ENCODE measurements around the gene TP73. TPM values are rescaled to one million over a fixed set of nuclear protein-coding genes. Genes with fewer than 3 reads are reported as not detected.

The TP73 gene
- total and polyA plus RNA-seq, 8 donors = 1.6 to 2.7 (median 2.0) TPM

DNA sequence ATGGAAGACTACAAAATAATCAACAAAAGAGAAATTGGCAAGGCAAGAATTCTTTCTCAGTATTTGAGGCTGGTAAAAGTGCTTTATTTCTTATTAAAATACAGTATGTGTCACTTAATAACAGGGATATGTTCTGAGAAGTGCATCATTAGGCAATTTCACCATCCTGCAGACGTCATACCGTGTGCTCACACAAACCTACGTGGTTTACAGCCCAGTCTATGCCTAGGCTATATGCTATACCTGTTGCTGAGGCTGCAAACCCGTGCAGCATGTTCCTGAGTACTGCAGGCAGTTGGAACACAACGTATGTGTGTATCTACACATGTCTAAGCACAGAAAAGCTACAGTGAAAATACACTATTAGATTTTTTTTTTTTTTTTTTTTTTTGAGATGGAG lies 97.2 kb downstream of the TP73 start:
- peaks cover 0 to 3% of the 10 kb centered on the region in 2 donors for H3K36me3 ChIP-seq
- ATAC-seq = no peak
- TF ChIP-seq, protein P1, sequence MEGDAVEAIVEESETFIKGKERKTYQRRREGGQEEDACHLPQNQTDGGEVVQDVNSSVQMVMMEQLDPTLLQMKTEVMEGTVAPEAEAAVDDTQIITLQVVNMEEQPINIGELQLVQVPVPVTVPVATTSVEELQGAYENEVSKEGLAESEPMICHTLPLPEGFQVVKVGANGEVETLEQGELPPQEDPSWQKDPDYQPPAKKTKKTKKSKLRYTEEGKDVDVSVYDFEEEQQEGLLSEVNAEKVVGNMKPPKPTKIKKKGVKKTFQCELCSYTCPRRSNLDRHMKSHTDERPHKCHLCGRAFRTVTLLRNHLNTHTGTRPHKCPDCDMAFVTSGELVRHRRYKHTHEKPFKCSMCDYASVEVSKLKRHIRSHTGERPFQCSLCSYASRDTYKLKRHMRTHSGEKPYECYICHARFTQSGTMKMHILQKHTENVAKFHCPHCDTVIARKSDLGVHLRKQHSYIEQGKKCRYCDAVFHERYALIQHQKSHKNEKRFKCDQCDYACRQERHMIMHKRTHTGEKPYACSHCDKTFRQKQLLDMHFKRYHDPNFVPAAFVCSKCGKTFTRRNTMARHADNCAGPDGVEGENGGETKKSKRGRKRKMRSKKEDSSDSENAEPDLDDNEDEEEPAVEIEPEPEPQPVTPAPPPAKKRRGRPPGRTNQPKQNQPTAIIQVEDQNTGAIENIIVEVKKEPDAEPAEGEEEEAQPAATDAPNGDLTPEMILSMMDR (IDR thresholded peaks at IDR 0.05) = no peak
- H3K9me3 ChIP-seq = no peaks in the 10 kb centered on the region
- H3K4me3 ChIP-seq = no peak overlapping the region
- no peak for DNase-seq
- H3K4me1 ChIP-seq = peaks cover 6 to 32% of the 10 kb centered on the region in 2 donors
- H3K27ac ChIP-seq = no peak overlapping the region
- intact Hi-C loops (cut with DNase I) = no loop called here
- peaks cover 0 to 31% of the 10 kb centered on the region in 2 donors for H3K27me3 ChIP-seq

DNA sequence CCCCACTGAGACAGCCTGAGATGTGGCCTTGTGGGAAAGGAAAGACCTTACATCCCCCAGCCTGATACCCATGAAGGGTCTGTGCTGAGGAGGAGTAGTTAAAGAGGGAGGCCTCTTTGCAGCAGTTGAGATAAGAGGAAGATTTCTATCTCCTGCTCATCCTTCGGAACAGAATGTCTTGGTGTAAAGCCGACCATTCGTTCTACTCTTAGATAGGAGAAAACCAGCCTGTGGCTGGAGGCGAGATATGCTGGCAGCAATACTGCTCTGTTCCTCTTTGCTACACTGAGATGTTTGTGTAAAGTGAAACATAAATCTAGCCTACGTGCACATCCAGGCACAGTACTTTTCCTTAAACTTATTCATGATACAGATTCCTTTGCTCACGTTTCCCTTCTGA lies 98.4 kb downstream of the TP73 start:
- peaks cover 0 to 43% of the 10 kb centered on the region in 2 donors for H3K27me3 ChIP-seq
- TF ChIP-seq, protein P1 (IDR thresholded peaks at IDR 0.05) = no peak

GRCh38 chr1:3752400-3752945 lies 100.2 kb downstream of the TP73 start, which contains the start of gene CCDC27:
CCDC27 (plus strand) TSS chr1:3752450; CDS start chr1:3752482, 32 bp downstream.
- no peak within 1 kb of the TSS for H3K4me3 ChIP-seq
- H3K27ac ChIP-seq = no peak within 1 kb of the TSS
- peaks cover 0 to 55% of the 10 kb centered on the region in 2 donors for H3K27me3 ChIP-seq
- H3K9me3 ChIP-seq = no peaks in the 10 kb centered on the region
- TF ChIP-seq, protein P1 (IDR thresholded peaks at IDR 0.05) = no peak
- ATAC-seq = no peak
- intact Hi-C loops (cut with DNase I) = no loop called here
- H3K4me1 ChIP-seq = peaks cover 4 to 6% of the 10 kb centered on the region in 2 donors
- peak in 1 of 4 donors; percentile 67 for DNase-seq
- no peaks in the 10 kb centered on the region for H3K36me3 ChIP-seq

More for the DNA sequence above, 98.4 kb downstream of the TP73 start:
- ATAC-seq = no peak
- no peak overlapping the region for H3K4me3 ChIP-seq
- intact Hi-C loops (cut with DNase I) = no loop called here
- no peak for DNase-seq
- peaks cover 6 to 23% of the 10 kb centered on the region in 2 donors for H3K4me1 ChIP-seq
- no peak overlapping the region for H3K27ac ChIP-seq
- no peaks in the 10 kb centered on the region for H3K36me3 ChIP-seq
- H3K9me3 ChIP-seq = no peaks in the 10 kb centered on the region

GRCh38 chr1:3753656-3754454 lies 101.5 kb downstream of the TP73 start:
- no peak for ATAC-seq
- intact Hi-C loops (cut with DNase I) = no loop called here
- Histone ChIP-seq H3K27me3 (peaks cover 0 to 59% of the 10 kb centered on the region in 2 donors), H3K36me3 (no peaks in the 10 kb centered on the region), H3K4me3 (no peak overlapping the region), H3K27ac (no peak overlapping the region), H3K4me1 (no peaks in the 10 kb centered on the region), H3K9me3 (no peaks in the 10 kb centered on the region)
- peak in 1 of 4 donors; percentile 71 for DNase-seq
- TF ChIP-seq, protein P1 (IDR thresholded peaks at IDR 0.05) = no peak

GRCh38 chr1:3756394-3756793 lies 104.1 kb downstream of the TP73 start:
- H3K4me1 ChIP-seq = no peaks in the 10 kb centered on the region
- TF ChIP-seq, protein P1 (IDR thresholded peaks at IDR 0.05) = no peak
- DNase-seq (peak in 1 of 4 donors; percentile 36), ATAC-seq (no peak)
- no peaks in the 10 kb centered on the region for H3K9me3 ChIP-seq
- intact Hi-C loops (cut with DNase I) = no loop called here
- peaks cover 0 to 66% of the 10 kb centered on the region in 2 donors for H3K27me3 ChIP-seq
- H3K27ac ChIP-seq = no peak overlapping the region
- H3K36me3 ChIP-seq = no peaks in the 10 kb centered on the region
- H3K4me3 ChIP-seq = no peak overlapping the region
